IMR-90 (cell line): Measurements from ENCODE around the gene KCNMB2. TPM values are rescaled to one million over a fixed set of nuclear protein-coding genes. Genes with fewer than 3 reads are reported as not detected.

ENCODE experiments used
- ATAC-seq: fragments of 200-7000 bp; cut with Tn5 transposase; 2 replicates; pipeline ENCODE4 v1.9.1; 2020; ENCODE audit warnings: low read depth, mild to moderate bottlenecking, moderate library complexity
- BruUV-seq: library from RNA; stranded (reverse); fragments of 400-500 nt; replicated peaks from 2 replicates; lab custom pipeline; 2021; lab: Mats Ljungman, UMichigan
- CTCF ChIA-PET: fragments of 300-600 bp; formaldehyde crosslinking; extraction: SDS; loops from one replicate; lab custom pipeline; 2021; ENCODE audit warnings: antibody characterized with exemption; lab: Yijun Ruan, JAX
- POLR2A ChIA-PET: fragments of 300-600 bp; sonication (Branson Sonifier 250); formaldehyde crosslinking; loops from one replicate; lab custom pipeline; 2022; ENCODE audit warnings: antibody characterized with exemption; ENCODE audit not compliant: unreplicated experiment; lab: Charles Lee
- DNase-seq: peaks from one replicate; pipeline ENCODE4 v3.0.0; 2013
- H2AFZ ChIP-seq: replicated peaks from 2 replicates; pipeline ENCODE3; 2013; ENCODE audit warnings: low read length, mild to moderate bottlenecking; ENCODE audit not compliant: poor library complexity
- H2AK5ac ChIP-seq: 2 replicates; pipeline ENCODE4 v1.6.1; 2013; ENCODE audit warnings: low read depth, low read length, inconsistent platforms
- H2AK9ac ChIP-seq: replicated peaks from 2 replicates; pipeline ENCODE3; 2013; ENCODE audit warnings: mild to moderate bottlenecking, low read depth, low read length, moderate library complexity; ENCODE audit not compliant: poor library complexity
- H2BK120ac ChIP-seq: 2 replicates; pipeline ENCODE4 v1.6.1; 2013; ENCODE audit warnings: low read depth, low read length, inconsistent platforms
- H2BK15ac ChIP-seq: 3 replicates; pipeline ENCODE4 v1.6.1; 2013; ENCODE audit warnings: low read depth, low read length, inconsistent platforms
- H2BK20ac ChIP-seq: 2 replicates; pipeline ENCODE4 v1.6.1; 2013; ENCODE audit warnings: low read depth, mild to moderate bottlenecking, inconsistent platforms, low read length, moderate library complexity
- H2BK5ac ChIP-seq: 2 replicates; pipeline ENCODE4 v1.6.1; 2013; ENCODE audit warnings: mild to moderate bottlenecking, low read depth, low read length, inconsistent platforms; ENCODE audit not compliant: poor library complexity, severe bottlenecking
- H3K14ac ChIP-seq: replicated peaks from 2 replicates; pipeline ENCODE4 v1.6.1; 2013; ENCODE audit warnings: low read depth, low read length, inconsistent platforms
- H3K18ac ChIP-seq: 2 replicates; pipeline ENCODE4 v1.6.1; 2013; ENCODE audit warnings: low read depth, low read length, control low read depth
- H3K23ac ChIP-seq: 2 replicates; pipeline ENCODE4 v1.6.1; 2013; ENCODE audit warnings: low read depth, low read length, inconsistent platforms
- H3K27ac ChIP-seq: 2 replicates; pipeline ENCODE4 v1.5.1; 2013; ENCODE audit warnings: mild to moderate bottlenecking, control low read depth, low read length; ENCODE audit not compliant: insufficient read depth
- H3K27me3 ChIP-seq: 2 replicates; pipeline ENCODE4 v1.6.1; 2013; ENCODE audit warnings: low read length; ENCODE audit not compliant: control insufficient read depth, insufficient read depth
- H3K36me3 ChIP-seq: 2 replicates; pipeline ENCODE4 v1.6.1; 2013; ENCODE audit warnings: low read length, mixed read lengths; ENCODE audit not compliant: control insufficient read depth, insufficient read depth
- H3K4ac ChIP-seq: 2 replicates; pipeline ENCODE4 v1.6.1; 2013; ENCODE audit warnings: low read depth, low read length, inconsistent platforms
- H3K4me1 ChIP-seq: 2 replicates; pipeline ENCODE4 v1.6.1; 2013; ENCODE audit warnings: low read length, mixed read lengths; ENCODE audit not compliant: control insufficient read depth, insufficient read depth
- H3K4me2 ChIP-seq: 2 replicates; pipeline ENCODE4 v1.6.1; 2013; ENCODE audit warnings: low read depth, mild to moderate bottlenecking, control low read depth, low read length, moderate library complexity
- H3K4me3 ChIP-seq: 2 replicates; pipeline ENCODE4 v1.5.1; 2013; ENCODE audit warnings: low read depth, mild to moderate bottlenecking, control low read depth, low read length, moderate library complexity; ENCODE audit not compliant: insufficient read depth
- H3K56ac ChIP-seq: 2 replicates; pipeline ENCODE4 v1.6.1; 2013; ENCODE audit warnings: low read length, inconsistent platforms; ENCODE audit not compliant: insufficient read depth; ENCODE audit errors: extremely low read depth
- H3K79me1 ChIP-seq, 2 experiments: 2 replicates each; pipeline ENCODE4 v1.6.1; 2013; ENCODE audit warnings: low read length in 2 of 2, inconsistent platforms in 1 of 2, low read depth in 1 of 2
- H3K9ac ChIP-seq: 2 replicates; pipeline ENCODE4 v1.6.1; 2013; ENCODE audit warnings: low read depth, low read length, control low read depth
- H3K9me1 ChIP-seq: 2 replicates; pipeline ENCODE4 v1.6.1; 2013; ENCODE audit warnings: low read length, inconsistent platforms; ENCODE audit not compliant: insufficient read depth
- H3K9me3 ChIP-seq: 2 replicates; pipeline ENCODE4 v1.6.1; 2013; ENCODE audit warnings: low read length; ENCODE audit not compliant: control insufficient read depth, insufficient read depth
- H4K20me1 ChIP-seq: 2 replicates; pipeline ENCODE4 v1.6.1; 2013; ENCODE audit warnings: low read length, inconsistent platforms; ENCODE audit not compliant: insufficient read depth
- H4K5ac ChIP-seq: 2 replicates; pipeline ENCODE4 v1.6.1; 2013; ENCODE audit warnings: mild to moderate bottlenecking, low read depth, low read length, control low read depth
- H4K8ac ChIP-seq, 2 experiments: 2 replicates each; pipeline ENCODE4 v1.6.1; 2013; ENCODE audit warnings: low read depth in 2 of 2, low read length in 2 of 2, control low read depth in 1 of 2, inconsistent platforms in 1 of 2
- H4K91ac ChIP-seq: 2 replicates; pipeline ENCODE4 v1.6.1; 2013; ENCODE audit warnings: low read depth, low read length, inconsistent platforms; ENCODE audit not compliant: insufficient read depth
- CHD1 ChIP-seq: IDR thresholded peaks from 2 replicates; pipeline ENCODE4 v1.6.1; 2012; ENCODE audit warnings: low read depth, low read length, improper control_type of control experiment
- FOS ChIP-seq: fragments of 150-350 bp; IDR thresholded peaks from 2 replicates; pipeline ENCODE4 v1.6.1; 2016; ENCODE audit warnings: low read depth, low read length
- MAZ ChIP-seq: IDR thresholded peaks from 2 replicates; pipeline ENCODE4 v1.6.1; 2012; ENCODE audit warnings: low read depth, mild to moderate bottlenecking, low read length, improper control_type of control experiment, moderate library complexity, borderline replicate concordance
- MXI1 ChIP-seq: IDR thresholded peaks from 2 replicates; pipeline ENCODE4 v1.6.1; 2012; ENCODE audit warnings: low read depth, mild to moderate bottlenecking, low read length, moderate library complexity, borderline replicate concordance
- NFE2L2 ChIP-seq: fragments of 150-350 bp; IDR thresholded peaks from 2 replicates; pipeline ENCODE4 v1.6.1; 2016; ENCODE audit warnings: low read depth, mild to moderate bottlenecking, low read length
- RAD21 ChIP-seq: IDR thresholded peaks from 2 replicates; pipeline ENCODE4 v1.6.1; 2012; ENCODE audit warnings: low read length, improper control_type of control experiment
- RFX5 ChIP-seq: IDR thresholded peaks from 2 replicates; pipeline ENCODE4 v1.8.0; 2012; ENCODE audit warnings: low read depth, mild to moderate bottlenecking, low read length, moderate library complexity
- WGBS, 2 experiments: methylation state at CpG; one replicate each; pipeline versions ENCODE4 v1.1.5 to v1.1.7; 2013; ENCODE audit warnings: missing lambda C conversion rate in 2 of 2; ENCODE audit not compliant: insufficient read length in 1 of 2; ENCODE audit errors: extremely low coverage in 2 of 2; 5-methylcytosine and 5-hydroxymethylcytosine counted together
- dilution Hi-C: fragments of 300-500 bp; cut with HindIII; formaldehyde crosslinking; loops from one replicate; pipeline ENCODE4 v1.14.3; 2018; ENCODE audit warnings: low sequenced_read_pairs; ENCODE audit not compliant: unreplicated experiment
- in situ Hi-C: fragments of 300-500 bp; cut with MboI; formaldehyde crosslinking; loops from 3 replicates; pipeline ENCODE4 v1.14.3; 2019; ENCODE audit warnings: low sequenced_read_pairs, inconsistent platforms, mixed read lengths
- intact Hi-C: fragments of 100-400 bp; cut with micrococcal nuclease; formaldehyde crosslinking; loops from 2 replicates; pipeline ENCODE4 v1.10.0; 2022
- polyA plus RNA-seq, 3 experiments: library from polyadenylated mRNA; depleted of rRNA; stranded (reverse); fragments of >200 nt; gene quantifications; 2 replicates each; pipeline ENCODE4 v1.2.3, GENCODE V29; 2012; ENCODE audit warnings: low replicate concordance in 1 of 3
- total RNA-seq: library from RNA; depleted of rRNA; stranded (reverse); fragments of >200 nt; gene quantifications from 2 replicates; pipeline ENCODE4 v1.2.3, GENCODE V29; 2012

Gene KCNMB2
- total and polyA plus RNA-seq, 2 of the 4 experiments (the other 2 are of a cell fraction) = not detected

DNA sequence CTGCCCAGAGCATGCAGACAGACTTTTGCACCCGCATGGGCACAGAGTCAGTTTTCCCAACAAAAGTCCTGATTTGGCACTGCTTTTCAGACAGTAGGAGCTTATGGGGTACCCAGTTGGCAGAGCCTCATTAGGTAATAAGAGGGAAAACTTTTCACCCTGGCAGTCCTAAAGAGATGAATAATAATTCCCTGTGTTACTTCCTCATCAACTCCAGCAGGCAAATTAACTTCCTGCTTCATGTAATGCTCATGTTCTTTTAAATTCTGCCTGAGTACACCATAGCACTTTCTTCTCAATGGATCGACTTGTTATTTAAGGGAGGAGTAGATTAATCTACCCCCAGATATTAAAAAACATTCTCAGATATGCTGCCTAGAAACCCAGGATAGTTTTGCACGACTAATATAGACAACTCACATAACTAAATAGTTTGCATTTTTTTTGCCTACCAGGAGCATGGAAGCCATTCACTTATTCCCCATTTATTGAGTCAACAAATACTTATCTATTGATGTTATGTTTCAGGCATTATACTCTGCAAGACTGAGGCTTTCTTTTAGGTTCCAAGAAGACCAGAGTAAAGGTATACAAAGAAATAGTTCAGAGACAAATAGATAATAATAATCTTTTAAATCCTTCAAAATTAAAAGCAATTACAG is 214.5 kb downstream of the KCNMB2 start:
- CTCF ChIA-PET = interaction anchor here (1.4 kb wide), 1 partner anchor 66 kb away, joined by 4 read pairs; no protein-coding TSS in a partner anchor
- Histone ChIP-seq H2BK15ac (no peak overlapping the region), H3K79me1 (no peaks in the 10 kb centered on the region), H3K27me3 (no peaks in the 10 kb centered on the region), H4K8ac (no peak overlapping the region), H3K4ac (no peak overlapping the region), H2AK9ac (no peak overlapping the region), H3K9me3 (no peaks in the 10 kb centered on the region), H3K9ac (no peak overlapping the region), H3K14ac (no peak overlapping the region), H3K4me3 (no peak overlapping the region), H3K9me1 (no peaks in the 10 kb centered on the region), H2BK20ac (no peak overlapping the region), H3K23ac (no peak overlapping the region), H3K4me1 (no peaks in the 10 kb centered on the region), H2BK5ac (no peak overlapping the region), H3K56ac (no peak overlapping the region), H2AFZ (no peak overlapping the region), H3K36me3 (no peaks in the 10 kb centered on the region), H4K91ac (no peak overlapping the region), H2AK5ac (no peak overlapping the region), H2BK120ac (no peak overlapping the region), H4K20me1 (no peaks in the 10 kb centered on the region), H3K18ac (no peak overlapping the region), H4K5ac (no peak overlapping the region), H3K27ac (no peak overlapping the region), H3K4me2 (no peak overlapping the region)
- intact Hi-C loops = no loop called here
- BruUV-seq = no TSS peak
- TF ChIP-seq FOS (no peak), CHD1 (no peak), RAD21 (no peak), RFX5 (no peak), MAZ (no peak), NFE2L2 (no peak), MXI1 (no peak)
- no peak for ATAC-seq
- DNase-seq = no peak
- WGBS, 2 experiments = no CpG with 5 or more reads among the region's 3 CpGs
- in situ Hi-C loops = no loop called here
- dilution Hi-C loops = no loop called here
- POLR2A ChIA-PET = no interaction called here
